Stimulated activated naive B cell treated with anti-CD40 and anti-IgM and Interleukin-4, amounts not matched to agents 10 μg/mL and 1 μg/mL and 100 μg/mL, for 72 hours (primary cell): ENCODE data around the gene SKP1.
A peak's percentile ranks its signal among the peaks of the same experiment; 100 is the strongest.
"Not testable (repeated sequence)": the region's sequence is repeated elsewhere in the genome, so short reads cannot be mapped to it uniquely, and the experiment has no call there.

Experiments used
- ATAC-seq, 2 donors: fragments of 150-1000 bp; cut with Tn5 transposase; replicated peaks; 2 replicates each; pipeline ENCODE4 v1.10.0; 2021; ENCODE audit warnings: moderate library complexity in 1 of 2
- DNase-seq: peaks from one replicate; pipeline ENCODE4 v3.0.0; 2021
- H3K27ac Mint-ChIP-seq: one replicate; pipeline ENCODE4 v1.8.0; 2022; ENCODE audit warnings: mild to moderate bottlenecking, mixed read lengths
- H3K27me3 Mint-ChIP-seq, 2 donors: one replicate each; pipeline ENCODE4 v1.8.0; 2022; ENCODE audit warnings: mixed read lengths in 2 of 2
- H3K36me3 Mint-ChIP-seq, 2 donors: one replicate each; pipeline ENCODE4 v1.8.0; 2022; ENCODE audit warnings: mixed read lengths in 2 of 2, mild to moderate bottlenecking in 1 of 2
- H3K4me1 Mint-ChIP-seq, 2 donors: one replicate each; pipeline ENCODE4 v1.8.0; 2022; ENCODE audit warnings: mixed read lengths in 2 of 2, mild to moderate bottlenecking in 1 of 2
- H3K4me3 Mint-ChIP-seq, 2 donors: one replicate each; pipeline ENCODE4 v1.8.0; 2022; ENCODE audit warnings: mild to moderate bottlenecking in 2 of 2, mixed read lengths in 2 of 2, moderate library complexity in 1 of 2
- H3K9me3 Mint-ChIP-seq, 2 donors: one replicate each; pipeline ENCODE4 v1.8.0; 2022; ENCODE audit warnings: mixed read lengths in 2 of 2, mild to moderate bottlenecking in 1 of 2

Gene SKP1

DNA sequence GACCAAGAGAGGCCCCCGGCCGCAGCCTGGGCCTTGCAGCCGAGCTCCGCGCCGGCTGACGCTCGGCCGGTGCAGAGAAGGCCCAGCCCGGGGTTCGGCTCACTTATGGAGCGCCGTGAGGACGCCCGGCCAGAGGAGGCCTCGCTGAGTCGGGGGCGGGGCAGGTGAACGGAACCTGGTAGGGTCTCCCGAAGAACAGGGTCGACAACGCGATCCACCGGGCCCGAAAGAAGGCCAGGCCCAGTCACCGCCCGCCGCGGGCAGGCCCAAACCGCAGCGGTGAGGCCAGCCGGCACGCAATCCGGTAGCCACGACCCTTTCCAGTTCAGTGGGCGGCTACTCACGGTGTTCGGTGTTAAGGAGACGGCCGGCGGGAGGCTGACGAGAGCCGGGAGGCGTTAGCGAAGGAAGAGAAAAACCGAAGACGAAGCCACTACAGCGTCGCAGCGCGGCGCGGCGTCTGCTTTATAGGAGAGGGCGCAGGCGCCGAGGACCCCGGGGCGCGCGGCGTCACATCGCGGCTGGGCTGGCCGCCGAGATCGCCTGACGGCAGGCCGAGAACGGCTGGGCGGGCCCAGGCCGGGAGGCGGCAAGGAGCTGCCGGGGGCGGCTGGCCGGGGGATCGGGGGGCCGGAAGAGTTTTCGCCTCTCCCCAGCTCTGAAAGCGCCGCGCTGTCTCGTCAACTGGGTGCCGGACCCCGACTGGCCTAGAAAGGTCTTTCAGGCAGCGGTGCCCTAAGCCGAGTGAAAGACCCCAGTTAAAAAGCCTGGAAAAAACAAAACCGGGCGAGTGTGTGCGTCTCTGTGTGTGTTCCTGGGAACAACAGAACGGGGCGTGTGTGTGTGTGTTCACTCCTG is at the start of gene SKP1:
Gene SKP1, minus strand, starts transcription at position 440 of the 858 bp plus-strand sequence. CDS start 2,928 bp downstream, outside the sequence.
- peaks cover 7 to 17% of the 10 kb centered on the region in 2 donors for H3K36me3 Mint-ChIP-seq
- peaks cover 7 to 31% of the 10 kb centered on the region in 2 donors for H3K4me1 Mint-ChIP-seq
- peak within 1 kb of the TSS; percentile 94 to 97 for H3K4me3 Mint-ChIP-seq
- H3K27ac Mint-ChIP-seq, result peak within 1 kb of the TSS; percentile 99
- DNase-seq, result peak; percentile 85
- peak; percentile 89 to 91 for ATAC-seq
- H3K9me3 Mint-ChIP-seq, result no peaks in the 10 kb centered on the region
- H3K27me3 Mint-ChIP-seq, result no peaks in the 10 kb centered on the region

DNA sequence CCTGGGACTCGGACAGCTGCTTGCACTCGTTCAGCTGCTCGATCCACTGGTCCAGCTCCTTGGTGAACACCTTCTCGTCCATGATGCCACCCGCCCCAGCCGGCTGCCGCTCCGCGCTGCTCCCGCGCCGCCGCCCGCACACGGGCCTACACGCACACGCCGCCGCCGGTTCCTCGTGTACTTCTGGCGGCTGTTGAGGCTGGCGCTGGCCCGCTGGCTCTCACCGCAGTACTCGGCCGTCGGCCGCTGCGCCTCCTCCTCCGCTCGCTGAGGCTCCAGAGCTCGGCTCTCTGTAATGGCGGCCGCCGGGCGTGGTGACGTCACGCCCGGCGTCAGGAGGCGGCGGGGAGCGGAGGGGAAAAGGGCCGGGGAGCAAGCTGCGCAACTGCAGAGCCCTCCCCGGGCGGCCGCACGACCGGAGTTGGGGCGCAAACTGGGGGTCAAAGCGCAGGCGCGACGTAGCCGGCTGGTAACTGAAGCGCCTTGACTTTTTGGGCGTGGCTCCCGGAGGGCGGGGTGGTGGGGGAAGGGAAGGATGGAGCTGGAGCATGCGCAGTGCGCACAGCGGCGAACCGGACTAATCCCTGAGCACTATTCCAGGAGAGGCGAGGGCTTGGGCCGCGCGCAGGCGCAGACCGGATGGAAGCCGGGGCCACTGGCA is 49.2 kb upstream of the SKP1 start, which contains the start of gene PPP2CA:
Gene PPP2CA, minus strand, starts transcription at position 294 of the 661 bp plus-strand sequence. Its CDS starts 212 bp downstream, at position 82.
- Mint-ChIP-seq H3K27ac (peak within 1 kb of the TSS; percentile 100), H3K36me3 (peaks cover 24 to 30% of the 10 kb centered on the region in 2 donors), H3K4me1 (peaks cover 25 to 41% of the 10 kb centered on the region in 2 donors), H3K27me3 (no peaks in the 10 kb centered on the region), H3K4me3 (peak within 1 kb of the TSS; percentile 98 to 100), H3K9me3 (no peaks in the 10 kb centered on the region)
- ATAC-seq (peak; percentile 80 to 86), DNase-seq (peak; percentile 100)

DNA sequence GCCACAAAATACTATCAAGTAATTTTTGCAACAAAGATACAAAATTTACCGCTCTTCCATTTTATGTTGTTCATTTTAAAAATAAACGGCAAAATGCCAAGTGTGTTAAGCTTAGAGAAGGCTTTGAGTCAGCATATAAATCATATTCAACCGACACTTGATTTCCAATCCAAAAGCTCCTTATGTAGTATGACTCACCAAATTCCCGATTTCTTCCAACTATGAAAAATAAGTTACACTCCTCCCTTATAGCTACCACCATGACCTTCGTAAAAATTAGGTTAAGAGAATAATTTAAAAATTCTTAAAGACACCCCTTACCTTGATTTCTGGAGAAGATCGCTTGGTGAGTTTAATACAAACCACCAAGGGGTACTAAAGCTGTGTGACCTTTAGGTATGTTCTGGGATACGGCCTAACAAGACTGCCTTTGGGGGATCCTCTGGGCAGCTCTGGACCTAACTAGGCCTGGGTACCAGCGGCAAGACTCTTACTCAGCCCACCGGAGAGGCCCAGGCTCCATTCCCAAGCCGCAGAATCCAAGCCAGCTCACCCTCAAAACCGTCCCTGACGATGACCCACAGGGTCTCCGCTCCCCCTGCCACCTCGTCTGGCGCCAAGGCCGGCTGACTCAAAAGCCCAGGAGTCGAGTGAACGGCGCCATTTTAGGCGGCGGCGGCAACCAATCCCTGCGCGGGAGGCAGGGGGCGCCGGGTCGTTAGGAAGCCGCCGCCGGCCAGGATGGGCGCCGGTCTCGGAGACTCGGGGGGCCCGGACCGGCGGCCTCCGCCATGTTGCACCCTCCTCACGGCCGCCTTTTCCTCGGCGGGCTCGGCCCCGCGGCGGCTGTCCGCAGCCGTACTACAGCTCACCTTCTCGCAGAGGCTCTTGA is 48.4 kb upstream of the SKP1 start:
- H3K4me1 Mint-ChIP-seq, result peaks cover 31 to 48% of the 10 kb centered on the region in 2 donors
- peak; percentile 37 for DNase-seq
- peaks cover 30 to 38% of the 10 kb centered on the region in 2 donors for H3K36me3 Mint-ChIP-seq
- H3K9me3 Mint-ChIP-seq, result no peaks in the 10 kb centered on the region
- H3K27ac Mint-ChIP-seq, result peak overlapping the region; percentile 100
- ATAC-seq, result peak; percentile 28 to 32
- H3K27me3 Mint-ChIP-seq, result no peaks in the 10 kb centered on the region
- peak overlapping the region; percentile 98 to 100 for H3K4me3 Mint-ChIP-seq

DNA sequence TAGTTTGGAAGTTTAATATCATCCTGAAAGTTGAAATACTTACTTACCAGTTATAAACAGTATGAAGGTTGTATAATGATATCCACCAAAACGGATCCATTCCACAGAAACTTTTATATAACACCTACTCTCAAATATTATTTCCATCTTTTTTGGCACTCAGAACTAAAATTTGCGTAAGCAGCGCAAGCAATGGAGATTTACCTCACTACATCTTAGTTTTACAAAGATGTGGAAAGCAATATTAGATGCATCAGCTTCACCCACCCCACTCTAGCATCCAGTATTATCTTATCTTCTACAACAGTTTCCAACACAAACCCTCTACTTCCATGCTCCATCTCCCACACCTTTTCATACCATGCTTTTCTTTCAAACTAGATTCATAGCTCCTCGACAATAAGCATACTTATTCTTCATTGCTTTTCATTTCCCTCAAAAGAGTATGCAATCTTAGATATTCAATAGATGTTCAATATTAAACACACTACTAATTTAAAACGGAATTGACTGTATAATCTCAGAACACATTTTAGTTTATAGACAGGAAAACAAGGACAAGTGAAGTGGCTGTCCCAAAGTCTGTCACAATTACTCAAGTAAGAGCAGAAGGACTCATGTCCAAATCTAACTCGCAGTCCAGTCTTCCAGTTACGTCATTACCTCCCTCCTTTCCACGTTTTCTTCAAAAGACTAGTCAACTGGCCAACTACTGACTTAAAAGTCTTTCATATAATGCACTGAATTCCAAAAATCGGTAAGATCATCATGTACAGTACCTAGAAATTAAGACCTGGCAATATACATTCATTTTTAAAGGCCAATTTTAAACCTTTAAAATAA is 46.9 kb upstream of the SKP1 start:
- H3K36me3 Mint-ChIP-seq, result peaks cover 34 to 48% of the 10 kb centered on the region in 2 donors
- peaks cover 40 to 64% of the 10 kb centered on the region in 2 donors for H3K4me1 Mint-ChIP-seq
- H3K4me3 Mint-ChIP-seq, result peak overlapping the region; percentile 98 to 100
- ATAC-seq (no peak), DNase-seq (no peak)
- no peaks in the 10 kb centered on the region for H3K27me3 Mint-ChIP-seq
- H3K27ac Mint-ChIP-seq, result peak overlapping the region; percentile 100
- H3K9me3 Mint-ChIP-seq, result no peaks in the 10 kb centered on the region

DNA sequence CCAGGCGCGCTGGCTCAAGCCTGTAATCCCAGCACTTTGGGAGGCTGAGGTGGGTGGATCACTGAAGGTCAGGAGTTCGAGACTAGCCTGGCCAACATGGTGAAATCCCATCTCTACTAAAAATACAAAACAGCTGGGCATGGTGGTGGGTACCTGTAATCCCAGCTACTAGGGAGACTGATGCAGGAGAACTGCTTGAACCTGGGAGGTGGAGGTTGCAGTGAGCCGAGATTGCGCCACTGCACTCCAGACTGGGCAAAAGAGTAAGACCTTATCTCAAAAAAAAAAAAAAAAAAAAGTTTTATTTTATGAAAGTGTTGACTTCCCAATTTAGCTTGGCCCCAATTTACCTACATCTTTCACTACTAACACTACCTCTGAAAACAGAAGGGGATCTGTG is 44.9 kb upstream of the SKP1 start:
- H3K27ac Mint-ChIP-seq, result peak overlapping the region; percentile 91

DNA sequence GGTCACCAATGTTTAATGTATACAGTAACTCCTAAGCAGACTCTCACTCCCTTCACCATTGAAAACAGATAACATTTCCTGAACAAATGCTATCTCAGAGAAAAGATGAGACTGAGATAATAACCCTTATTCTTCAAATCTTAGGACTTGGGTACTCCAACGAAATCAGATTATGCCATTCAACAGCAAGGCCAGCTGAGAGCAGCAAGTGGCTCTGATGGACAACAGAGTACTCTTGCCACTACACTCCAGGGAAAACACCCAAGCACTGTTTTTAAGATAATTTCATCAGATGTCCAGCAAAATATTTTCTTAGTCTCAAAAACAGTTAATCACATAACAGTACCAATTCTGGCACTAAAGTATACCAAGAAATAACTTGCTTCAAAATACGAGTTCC is 39.0 kb upstream of the SKP1 start:
- H3K4me3 Mint-ChIP-seq, result no peak overlapping the region
- H3K9me3 Mint-ChIP-seq, result no peaks in the 10 kb centered on the region
- H3K36me3 Mint-ChIP-seq, result peaks cover 17 to 40% of the 10 kb centered on the region in 2 donors
- H3K27ac Mint-ChIP-seq, result no peak overlapping the region
- no peaks in the 10 kb centered on the region for H3K27me3 Mint-ChIP-seq
- no peak for DNase-seq
- H3K4me1 Mint-ChIP-seq, result peaks cover 30 to 68% of the 10 kb centered on the region in 2 donors
- ATAC-seq, result no peak

More for the DNA sequence above, 44.9 kb upstream of the SKP1 start:
- peaks cover 36 to 65% of the 10 kb centered on the region in 2 donors for H3K4me1 Mint-ChIP-seq
- not testable (repeated sequence) for ATAC-seq, H3K27me3 Mint-ChIP-seq, DNase-seq, H3K9me3 Mint-ChIP-seq
- peaks cover 34 to 49% of the 10 kb centered on the region in 2 donors for H3K36me3 Mint-ChIP-seq
- peak overlapping the region; percentile 73 to 76 for H3K4me3 Mint-ChIP-seq

DNA sequence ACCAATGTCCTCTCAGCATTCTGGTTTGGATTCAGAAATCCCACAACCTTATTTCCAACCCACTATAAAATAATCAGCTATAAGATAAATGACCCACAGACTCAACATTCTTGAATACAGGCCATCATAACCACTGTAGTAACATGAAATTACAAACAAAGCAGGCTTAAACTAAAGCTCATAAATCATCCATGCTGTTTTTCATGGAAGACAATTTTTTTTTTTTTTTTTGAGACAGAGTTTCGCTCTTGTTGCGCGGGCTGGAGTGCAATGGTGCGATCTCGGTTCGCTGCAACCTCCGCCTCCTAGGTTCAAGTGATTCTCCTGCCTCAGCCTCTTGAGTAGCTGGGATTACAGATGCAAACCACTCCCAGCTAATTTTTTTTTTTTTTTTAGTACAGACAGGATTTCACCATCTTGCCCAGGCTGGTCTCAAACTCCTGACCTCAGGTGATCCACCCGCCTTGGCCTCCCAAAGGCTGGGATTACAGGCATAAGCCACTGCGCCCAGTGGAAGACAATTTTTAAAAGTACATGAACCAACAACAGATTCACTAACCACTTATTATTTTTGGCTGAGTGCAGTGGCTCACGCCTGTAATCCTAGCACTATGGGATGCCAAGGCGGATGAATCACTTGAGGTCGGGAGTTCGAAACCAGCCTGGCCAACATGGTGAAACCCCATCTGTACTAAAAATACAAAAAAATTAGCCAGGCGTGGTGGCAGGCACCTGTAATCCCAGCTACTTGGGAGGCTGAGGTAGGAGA is 34.7 kb upstream of the SKP1 start:
- H3K9me3 Mint-ChIP-seq, ATAC-seq, H3K4me3 Mint-ChIP-seq, H3K27me3 Mint-ChIP-seq, H3K27ac Mint-ChIP-seq, DNase-seq: not testable (repeated sequence)
- Mint-ChIP-seq H3K4me1 (peaks cover 27 to 60% of the 10 kb centered on the region in 2 donors), H3K36me3 (peaks cover 9 to 30% of the 10 kb centered on the region in 2 donors)

DNA sequence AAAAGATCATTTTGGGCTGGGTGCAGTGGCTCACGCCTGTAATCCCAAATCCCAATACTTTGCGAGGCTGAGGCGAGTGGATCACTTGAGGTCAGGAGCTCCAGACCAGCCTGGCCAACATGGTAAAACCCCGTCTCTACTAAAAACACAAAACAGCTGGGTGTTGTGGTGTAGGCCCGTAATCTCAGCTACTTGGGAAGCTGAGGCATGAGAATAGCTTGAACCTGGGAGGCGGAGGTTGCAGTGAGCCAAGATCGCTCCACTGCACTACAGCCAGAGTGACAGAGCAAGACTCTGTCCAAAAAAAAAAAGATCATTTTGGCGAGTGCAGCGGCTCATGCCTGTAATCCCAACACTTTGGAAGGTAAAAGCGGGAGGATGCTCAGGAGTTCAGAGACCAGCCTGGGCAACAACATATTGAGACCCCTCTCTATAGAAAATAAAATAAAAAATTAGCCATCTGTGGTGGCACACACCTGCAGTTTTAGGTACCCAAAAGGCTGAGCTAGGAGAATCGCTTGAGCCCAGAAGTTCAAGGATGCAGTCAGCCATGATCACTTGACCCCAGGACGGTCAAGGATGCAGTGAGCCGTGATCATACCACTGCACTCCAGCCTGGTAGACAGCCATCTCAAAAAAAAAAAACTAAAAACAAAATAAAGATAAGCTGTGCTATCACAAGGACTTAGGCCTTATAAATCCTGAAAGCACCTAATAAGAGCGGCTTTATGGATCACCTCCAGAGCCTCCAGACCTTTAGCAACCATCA is 32.9 kb upstream of the SKP1 start:
- Mint-ChIP-seq H3K4me3 (no peak overlapping the region), H3K27ac (no peak overlapping the region), H3K27me3 (no peaks in the 10 kb centered on the region), H3K4me1 (peaks cover 26 to 70% of the 10 kb centered on the region in 2 donors), H3K36me3 (peaks cover 14 to 42% of the 10 kb centered on the region in 2 donors), H3K9me3 (no peaks in the 10 kb centered on the region)
- no peak for DNase-seq
- ATAC-seq, result no peak

DNA sequence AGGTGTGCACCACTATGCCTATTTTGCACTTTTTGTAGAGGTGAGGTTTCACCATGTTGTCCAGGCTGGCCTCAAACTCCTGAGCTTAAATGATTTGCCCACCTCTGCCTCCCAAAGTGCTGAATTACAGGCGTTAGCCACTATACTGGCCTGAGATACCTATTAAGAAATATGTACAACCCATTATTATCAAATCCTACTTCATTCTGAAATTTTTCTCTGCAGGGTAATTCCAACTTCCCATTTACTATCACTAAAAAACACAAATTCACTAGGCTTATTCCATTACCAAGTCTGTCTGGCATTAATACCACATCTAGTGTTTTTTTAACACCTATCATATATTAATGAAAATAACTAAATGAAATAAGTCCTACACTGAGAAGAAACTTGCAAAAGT is 30.9 kb upstream of the SKP1 start:
- H3K27me3 Mint-ChIP-seq, result no peaks in the 10 kb centered on the region
- ATAC-seq (no peak), DNase-seq (no peak)
- peaks cover 29 to 58% of the 10 kb centered on the region in 2 donors for H3K4me1 Mint-ChIP-seq
- no peaks in the 10 kb centered on the region for H3K9me3 Mint-ChIP-seq
- H3K36me3 Mint-ChIP-seq, result peaks cover 20 to 42% of the 10 kb centered on the region in 2 donors
- no peak overlapping the region for H3K4me3 Mint-ChIP-seq
- no peak overlapping the region for H3K27ac Mint-ChIP-seq

DNA sequence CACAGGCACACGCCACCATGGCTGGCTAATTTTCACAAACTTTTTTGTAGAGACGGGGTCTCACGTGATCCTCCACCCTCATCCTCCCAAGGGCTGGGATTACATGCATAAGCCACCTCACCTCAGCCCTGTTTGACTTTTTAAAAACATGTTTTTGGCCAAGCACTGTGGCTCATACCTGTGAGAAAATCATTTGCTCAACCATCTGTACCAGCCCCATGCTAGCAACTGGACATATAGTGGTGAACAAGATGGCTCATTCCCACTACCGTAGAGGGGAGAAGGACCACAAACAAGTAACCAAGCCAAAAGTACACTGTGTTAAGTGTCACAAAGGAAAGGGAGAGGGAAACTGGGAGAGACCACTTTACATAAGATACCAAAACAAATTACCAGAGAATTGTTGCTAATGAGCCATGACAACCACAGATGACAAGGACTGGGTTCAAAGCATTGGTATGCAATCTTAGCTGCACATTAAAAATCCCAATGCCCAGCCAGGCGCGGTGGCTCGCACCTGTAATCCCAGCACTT is 29.9 kb upstream of the SKP1 start:
- no peaks in the 10 kb centered on the region for H3K9me3 Mint-ChIP-seq
- peaks cover 26 to 56% of the 10 kb centered on the region in 2 donors for H3K4me1 Mint-ChIP-seq
- ATAC-seq, result no peak
- H3K27ac Mint-ChIP-seq, result peak overlapping the region; percentile 6
- H3K27me3 Mint-ChIP-seq, result no peaks in the 10 kb centered on the region
- no peak for DNase-seq
- H3K4me3 Mint-ChIP-seq, result no peak overlapping the region
- H3K36me3 Mint-ChIP-seq, result peaks cover 24 to 45% of the 10 kb centered on the region in 2 donors

DNA sequence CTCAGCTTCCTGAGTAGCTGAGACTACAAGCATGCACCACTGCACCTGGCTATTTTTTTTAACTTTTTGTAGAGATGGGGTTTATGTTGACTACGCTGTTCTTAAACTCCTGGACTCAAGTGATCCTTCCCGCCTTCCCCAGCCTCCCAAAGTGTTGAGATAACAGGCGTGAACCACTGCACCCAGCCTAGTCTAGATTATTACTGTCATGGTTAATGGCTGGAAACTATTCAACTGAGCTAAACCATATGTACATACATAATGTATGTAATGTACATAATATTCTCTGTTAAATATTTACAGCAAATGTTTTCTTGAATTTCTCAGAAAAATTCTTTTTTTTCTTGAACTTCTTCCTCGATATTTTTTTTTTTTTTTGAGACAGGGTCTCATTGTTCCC is 27.8 kb upstream of the SKP1 start:
- no peak overlapping the region for H3K4me3 Mint-ChIP-seq
- H3K9me3 Mint-ChIP-seq, result no peaks in the 10 kb centered on the region
- H3K27me3 Mint-ChIP-seq, result no peaks in the 10 kb centered on the region
- ATAC-seq (no peak), DNase-seq (no peak)
- H3K36me3 Mint-ChIP-seq, result peaks cover 31 to 55% of the 10 kb centered on the region in 2 donors
- peaks cover 21 to 40% of the 10 kb centered on the region in 2 donors for H3K4me1 Mint-ChIP-seq
- no peak overlapping the region for H3K27ac Mint-ChIP-seq

DNA sequence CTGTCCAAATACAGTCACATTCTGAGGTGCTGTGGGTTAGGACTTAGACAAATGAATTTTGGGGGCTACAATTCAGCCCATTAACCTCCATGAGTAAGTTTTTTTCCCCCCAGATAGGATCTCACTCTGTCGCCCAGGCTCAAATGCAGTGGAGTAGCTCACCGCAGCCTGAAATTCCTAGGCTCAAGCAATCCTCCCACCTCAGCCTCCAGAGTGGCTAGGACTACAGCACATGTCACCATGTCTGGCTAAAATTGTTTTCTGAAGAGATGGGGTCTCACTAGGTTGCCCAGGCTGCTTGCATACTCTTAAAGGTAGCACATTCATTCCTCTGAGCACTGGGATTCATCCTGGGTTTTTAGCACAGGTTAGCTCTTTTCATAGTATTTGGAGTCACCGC is 26.9 kb upstream of the SKP1 start:
- H3K27ac Mint-ChIP-seq, result no peak overlapping the region
- H3K4me3 Mint-ChIP-seq, result no peak overlapping the region
- no peaks in the 10 kb centered on the region for H3K9me3 Mint-ChIP-seq
- H3K27me3 Mint-ChIP-seq, result no peaks in the 10 kb centered on the region
- ATAC-seq (no peak), DNase-seq (no peak)
- peaks cover 16 to 34% of the 10 kb centered on the region in 2 donors for H3K4me1 Mint-ChIP-seq
- H3K36me3 Mint-ChIP-seq, result peaks cover 35 to 55% of the 10 kb centered on the region in 2 donors
